DND-41 (cell line): Measurements from ENCODE around the gene PML.

Experiments used
- ATAC-seq: fragments of 200-7000 bp; cut with Tn5 transposase; 3 replicates; pipeline ENCODE4 v1.9.1; 2021; ENCODE audit warnings: low read depth; ENCODE audit not compliant: insufficient read depth
- DNase-seq: peaks from one replicate; pipeline ENCODE4 v3.0.0-alpha.2; 2020
- H2AFZ ChIP-seq: 2 replicates; pipeline ENCODE4 v1.6.0; 2012; ENCODE audit warnings: low read depth, low read length
- H3K27ac ChIP-seq: 2 replicates; pipeline ENCODE4 v1.5.1; 2012; ENCODE audit warnings: low read length, inconsistent platforms
- H3K27me3 ChIP-seq: fragments of 200-600 bp; sonication (generic); 2 replicates; pipeline ENCODE4 v1.6.0; 2012; ENCODE audit warnings: low read length, mild to moderate bottlenecking, inconsistent platforms; ENCODE audit not compliant: insufficient read depth, poor library complexity
- H3K36me3 ChIP-seq: 2 replicates; pipeline ENCODE4 v1.5.1; 2012; ENCODE audit warnings: low read length, inconsistent platforms; ENCODE audit not compliant: insufficient read depth
- H3K4me1 ChIP-seq: 2 replicates; pipeline ENCODE4 v1.5.1; 2012; ENCODE audit warnings: mild to moderate bottlenecking, low read length; ENCODE audit not compliant: insufficient read depth
- H3K4me2 ChIP-seq: 2 replicates; pipeline ENCODE4 v1.6.0; 2012; ENCODE audit warnings: mild to moderate bottlenecking, moderate library complexity, low read length, inconsistent platforms; ENCODE audit not compliant: insufficient read depth
- H3K4me3 ChIP-seq, 2 experiments: fragments of 200-600 bp in 1 of 2; shearing (Covaris generic) in 1 of 2; 2 replicates each; pipeline ENCODE4 v1.5.1; 2012 to 2016; ENCODE audit warnings: inconsistent platforms in 2 of 2, low read length in 2 of 2, mild to moderate bottlenecking in 2 of 2, low read depth in 1 of 2, moderate library complexity in 1 of 2
- H3K79me2 ChIP-seq: 2 replicates; pipeline ENCODE4 v1.6.0; 2012; ENCODE audit warnings: low read length, inconsistent platforms; ENCODE audit not compliant: insufficient read depth
- H3K9ac ChIP-seq: 2 replicates; pipeline ENCODE4 v1.6.0; 2012; ENCODE audit warnings: low read depth, mild to moderate bottlenecking, inconsistent platforms, low read length, moderate library complexity
- H3K9me3 ChIP-seq: 2 replicates; pipeline ENCODE4 v1.5.1; 2012; ENCODE audit warnings: low read length, moderate library complexity, mild to moderate bottlenecking, inconsistent platforms; ENCODE audit not compliant: insufficient read depth, severe bottlenecking
- H4K20me1 ChIP-seq: 2 replicates; pipeline ENCODE4 v1.6.0; 2012; ENCODE audit warnings: low read length; ENCODE audit not compliant: insufficient read depth
- CTCF ChIP-seq: IDR thresholded peaks from 2 replicates; pipeline ENCODE4 v1.5.1; 2012; ENCODE audit warnings: borderline replicate concordance, low read length, moderate library complexity, mild to moderate bottlenecking; ENCODE audit not compliant: poor library complexity, severe bottlenecking; ENCODE audit errors: extremely low read depth
- EZH2 ChIP-seq: IDR thresholded peaks from 3 replicates; pipeline ENCODE4 v1.6.1; 2012; ENCODE audit warnings: borderline replicate concordance, low read depth, mild to moderate bottlenecking, moderate library complexity, low read length, inconsistent platforms; ENCODE audit not compliant: severe bottlenecking

Gene PML

GRCh38 chr15:73955326-73955725, 39.2 kb upstream of the PML start:
- no peak overlapping the region for H3K4me3 ChIP-seq
- ATAC-seq (no peak), DNase-seq (no peak)
- H3K79me2 ChIP-seq, result no peaks in the 10 kb centered on the region
- H3K27ac ChIP-seq, result no peak overlapping the region
- H2AFZ ChIP-seq, result no peak overlapping the region
- H3K4me2 ChIP-seq, result no peak overlapping the region
- peaks cover 32% of the 10 kb centered on the region for H3K4me1 ChIP-seq
- H4K20me1 ChIP-seq, result no peaks in the 10 kb centered on the region
- no peak overlapping the region for H3K9ac ChIP-seq
- H3K9me3 ChIP-seq, result no peaks in the 10 kb centered on the region
- TF ChIP-seq CTCF (no peak), EZH2 (no peak)
- H3K36me3 ChIP-seq, result no peaks in the 10 kb centered on the region
- H3K27me3 ChIP-seq, result no peaks in the 10 kb centered on the region

GRCh38 chr15:73955861-73956742, 38.4 kb upstream of the PML start:
- no peak overlapping the region for H3K4me2 ChIP-seq
- peaks cover 34% of the 10 kb centered on the region for H3K4me1 ChIP-seq
- DNase-seq, result no peak
- H3K9me3 ChIP-seq, result no peaks in the 10 kb centered on the region
- H3K27me3 ChIP-seq, result no peaks in the 10 kb centered on the region
- no peaks in the 10 kb centered on the region for H4K20me1 ChIP-seq
- H2AFZ ChIP-seq, result no peak overlapping the region
- ATAC-seq, result no peak
- H3K79me2 ChIP-seq, result no peaks in the 10 kb centered on the region
- no peaks in the 10 kb centered on the region for H3K36me3 ChIP-seq
- no peak for TF ChIP-seq EZH2
- no peak for TF ChIP-seq CTCF
- H3K27ac ChIP-seq, result no peak overlapping the region
- no peak overlapping the region for H3K9ac ChIP-seq
- no peak overlapping the region for H3K4me3 ChIP-seq

GRCh38 chr15:73956743-73957135, 37.8 kb upstream of the PML start:
- Histone ChIP-seq H3K9ac (no peak overlapping the region), H2AFZ (no peak overlapping the region), H3K4me3 (no peak overlapping the region)

More at GRCh38 chr15:73956743-73957135, 37.8 kb upstream of the PML start:
- no peak overlapping the region for H3K4me2 ChIP-seq
- peaks cover 32% of the 10 kb centered on the region for H3K4me1 ChIP-seq
- no peak for DNase-seq
- no peak overlapping the region for H3K27ac ChIP-seq
- H4K20me1 ChIP-seq, result no peaks in the 10 kb centered on the region
- H3K79me2 ChIP-seq, result no peaks in the 10 kb centered on the region
- no peaks in the 10 kb centered on the region for H3K27me3 ChIP-seq
- H3K36me3 ChIP-seq, result no peaks in the 10 kb centered on the region
- no peak for TF ChIP-seq CTCF
- no peak for TF ChIP-seq EZH2
- no peaks in the 10 kb centered on the region for H3K9me3 ChIP-seq
- no peak for ATAC-seq
